Measurements from ENCODE around the gene MORN1. TPM values are rescaled to one million over a fixed set of nuclear protein-coding genes. Genes with fewer than 3 reads are reported as not detected.

Gene MORN1
- total RNA-seq, 4 donors from 2014 or later: 3.0 to 34.0 (median 12.5) TPM

DNA sequence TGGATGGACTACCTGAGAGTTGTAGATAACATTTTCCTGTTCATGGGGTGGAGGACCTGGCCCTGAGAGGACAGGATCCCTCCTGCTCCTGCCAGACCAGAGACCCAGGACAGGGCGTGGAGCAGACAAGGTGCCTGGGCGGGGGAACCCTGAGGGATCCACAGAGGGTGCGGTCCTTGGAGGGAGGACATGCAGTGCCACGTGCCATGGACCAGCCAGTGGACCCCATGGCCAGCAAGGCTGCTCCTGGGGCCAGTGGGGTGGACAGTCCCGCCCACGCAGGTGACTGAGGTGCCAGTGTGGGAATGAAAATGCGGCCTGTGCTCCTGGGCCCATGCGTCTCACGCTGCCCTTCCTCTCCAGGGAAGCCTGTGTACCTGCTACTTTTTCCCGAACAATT lies 3.9 kb upstream of the MORN1 start:
- TF ChIP-seq POLR2AphosphoS5 (IDR thresholded peaks at IDR 0.05): no peak
- no peak for TF ChIP-seq EP300 (IDR thresholded peaks at IDR 0.05; ENCODE audit: low read depth)
- no peak for DNase-seq
- H3K27me3 ChIP-seq: no peaks in the 10 kb centered on the region
- H3K4me3 ChIP-seq: no peak overlapping the region
- H3K4me1 ChIP-seq: peaks cover 22 to 38% (median 25%) of the 10 kb centered on the region in 4 donors
- H3K36me3 ChIP-seq: peaks cover 0 to 27% (median 12%) of the 10 kb centered on the region in 4 donors
- intact Hi-C loops (cut with DNase I; ENCODE audit: low total_unique reads) (no loop called here), in situ Hi-C loops (cut with MboI; ENCODE audit: low pct_ligation_motif_present in 1 of 4, low pct_unique_long_range_greater_than_20kb in 1 of 4, low sequenced_read_pairs in 3 of 4) (no loop called here)
- no peak overlapping the region for H3K27ac ChIP-seq
- H3K9me3 ChIP-seq: no peaks in the 10 kb centered on the region
- WGBS, 2 donors (ENCODE audit: low coverage in 1 of 2): 89 to 91% methylated on average over 4 to 10 of the region's 10 CpGs

DNA sequence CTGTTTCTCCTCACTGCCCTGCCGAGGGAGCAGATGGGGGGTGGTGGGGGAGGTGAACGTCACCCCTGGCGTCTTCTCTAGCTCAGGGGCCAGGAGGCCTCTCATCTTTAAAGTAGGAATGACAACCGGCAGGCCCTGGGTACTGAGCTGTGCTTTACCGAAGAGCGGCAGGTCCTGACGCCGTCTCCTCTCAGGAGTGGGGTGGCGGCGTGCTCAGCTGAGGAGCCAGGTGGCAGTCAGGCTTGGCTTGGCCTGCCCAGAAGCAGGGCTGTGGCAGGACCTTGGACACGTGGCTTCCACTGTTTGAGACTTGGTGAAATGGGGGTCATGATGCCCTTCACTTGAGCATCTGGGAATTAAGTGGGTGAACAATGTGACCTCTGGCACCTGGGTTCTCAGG lies 3.4 kb upstream of the MORN1 start:
- Histone ChIP-seq H3K27ac (no peak overlapping the region), H3K4me1 (peaks cover 23 to 41% (median 28%) of the 10 kb centered on the region in 4 donors), H3K4me3 (no peak overlapping the region), H3K27me3 (no peaks in the 10 kb centered on the region), H3K9me3 (no peaks in the 10 kb centered on the region), H3K36me3 (peaks cover 0 to 22% (median 10%) of the 10 kb centered on the region in 4 donors)
- intact Hi-C loops (cut with DNase I; ENCODE audit: low total_unique reads): no loop called here
- DNase-seq: no peak
- TF ChIP-seq CTCF (IDR thresholded peaks at IDR 0.05) (no peak), EP300 (IDR thresholded peaks at IDR 0.05; ENCODE audit: low read depth) (no peak), POLR2A (IDR thresholded peaks at IDR 0.05) (no peak), POLR2AphosphoS5 (IDR thresholded peaks at IDR 0.05) (no peak)
- in situ Hi-C loops (cut with MboI; ENCODE audit: low pct_ligation_motif_present in 1 of 4, low pct_unique_long_range_greater_than_20kb in 1 of 4, low sequenced_read_pairs in 3 of 4): no loop called here
- 85% methylated on average over 11 of the region's 11 CpGs; no CpG with 5 or more reads in 1 of the 2 donors for WGBS, 2 donors (ENCODE audit: low coverage in 1 of 2)

- H3K4me3 ChIP-seq: no peak overlapping the region
- intact Hi-C loops (cut with DNase I; ENCODE audit: low total_unique reads) (no loop called here), in situ Hi-C loops (cut with MboI; ENCODE audit: low pct_ligation_motif_present in 1 of 4, low pct_unique_long_range_greater_than_20kb in 1 of 4, low sequenced_read_pairs in 3 of 4) (no loop called here)
- H3K4me1 ChIP-seq: peaks cover 23 to 41% (median 28%) of the 10 kb centered on the region in 4 donors
- no peak for DNase-seq
- H3K36me3 ChIP-seq: peaks cover 0 to 21% (median 9%) of the 10 kb centered on the region in 4 donors
- H3K9me3 ChIP-seq: no peaks in the 10 kb centered on the region
- H3K27ac ChIP-seq: peak overlapping the region in 1 of 4 donors; percentile 90
- no peak for TF ChIP-seq POLR2A (IDR thresholded peaks at IDR 0.05)
- no peak for TF ChIP-seq CTCF (IDR thresholded peaks at IDR 0.05)
- TF ChIP-seq POLR2AphosphoS5 (IDR thresholded peaks at IDR 0.05): no peak
- no peak for TF ChIP-seq EP300 (IDR thresholded peaks at IDR 0.05; ENCODE audit: low read depth)
- H3K27me3 ChIP-seq: no peaks in the 10 kb centered on the region
- WGBS, 2 donors (ENCODE audit: low coverage in 1 of 2): 91 to 100% methylated on average over 2 to 7 of the region's 7 CpGs
These were observed 2.9 kb upstream of the MORN1 start for GRCh38 chr1:2394220-2394619.

- H3K36me3 ChIP-seq: peaks cover 0 to 17% (median 8%) of the 10 kb centered on the region in 4 donors
- H3K9me3 ChIP-seq: no peaks in the 10 kb centered on the region
- 66% methylated on average over 9 of the region's 9 CpGs; no CpG with 5 or more reads in 1 of the 2 donors for WGBS, 2 donors (ENCODE audit: low coverage in 1 of 2)
These were observed 2.1 kb upstream of the MORN1 start for GRCh38 chr1:2393471-2393877.

More at GRCh38 chr1:2393471-2393877, 2.1 kb upstream of the MORN1 start:
- in situ Hi-C loops (cut with MboI; ENCODE audit: low pct_ligation_motif_present in 1 of 4, low pct_unique_long_range_greater_than_20kb in 1 of 4, low sequenced_read_pairs in 3 of 4) (no loop called here), intact Hi-C loops (cut with DNase I; ENCODE audit: low total_unique reads) (no loop called here)
- Histone ChIP-seq H3K4me3 (no peak overlapping the region), H3K27ac (peak overlapping the region; percentile 22 to 91 (median 90)), H3K4me1 (peaks cover 23 to 41% (median 28%) of the 10 kb centered on the region in 4 donors), H3K27me3 (no peaks in the 10 kb centered on the region)
- no peak for TF ChIP-seq POLR2A (IDR thresholded peaks at IDR 0.05)
- TF ChIP-seq POLR2AphosphoS5 (IDR thresholded peaks at IDR 0.05): peak in 1 of 3 donors; percentile 27
- TF ChIP-seq EP300 (IDR thresholded peaks at IDR 0.05; ENCODE audit: low read depth): no peak
- TF ChIP-seq CTCF (IDR thresholded peaks at IDR 0.05): no peak
- peak; percentile 50 for DNase-seq
